ENCODE data around the gene KRTAP13-2.

DNA sequence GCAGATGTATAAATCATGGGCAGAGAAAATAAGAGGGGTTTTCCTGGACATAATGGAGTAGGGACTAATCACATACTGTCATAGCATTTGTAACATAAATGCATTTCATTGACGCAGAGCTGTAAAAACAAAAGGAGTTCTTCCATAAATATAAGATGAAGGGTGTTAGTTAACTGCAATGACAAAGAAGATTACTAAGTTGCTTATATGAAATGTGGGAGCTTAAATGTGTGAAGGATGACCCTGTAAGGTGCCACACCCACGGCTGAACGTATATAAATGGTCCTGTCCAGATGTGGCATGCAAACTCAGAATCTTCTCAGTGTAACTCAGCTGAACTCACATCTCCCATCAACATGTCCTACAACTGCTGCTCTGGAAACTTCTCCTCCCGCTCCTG lies 23.7 kb upstream of the KRTAP13-2 start, which contains the start of gene KRTAP13-1:
- TF ChIP-seq CTCF (IDR thresholded peaks at IDR 0.05) (no peak), MAZ (IDR thresholded peaks at IDR 0.05; ENCODE audit: borderline replicate concordance, low read depth, low read length) (no peak), POLR2AphosphoS2 (conservative IDR thresholded peaks at IDR 0.05; ENCODE audit: low read length) (no peak), RAD21 (conservative IDR thresholded peaks at IDR 0.05 in 1 of 2, IDR thresholded peaks at IDR 0.05 in 1 of 2) (no peak)
- TF ChIP-seq, protein P1, sequence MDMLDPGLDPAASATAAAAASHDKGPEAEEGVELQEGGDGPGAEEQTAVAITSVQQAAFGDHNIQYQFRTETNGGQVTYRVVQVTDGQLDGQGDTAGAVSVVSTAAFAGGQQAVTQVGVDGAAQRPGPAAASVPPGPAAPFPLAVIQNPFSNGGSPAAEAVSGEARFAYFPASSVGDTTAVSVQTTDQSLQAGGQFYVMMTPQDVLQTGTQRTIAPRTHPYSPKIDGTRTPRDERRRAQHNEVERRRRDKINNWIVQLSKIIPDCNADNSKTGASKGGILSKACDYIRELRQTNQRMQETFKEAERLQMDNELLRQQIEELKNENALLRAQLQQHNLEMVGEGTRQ (IDR thresholded peaks at IDR 0.05) = no peak
